Neural cell (in vitro differentiated cells): ENCODE data around the gene SUN1.

Source experiments
- CTCF ChIP-seq: fragments of 450-650 bp; IDR thresholded peaks from 2 replicates; pipeline ENCODE4 v1.5.1; 2014; ENCODE audit warnings: antibody characterized with exemption, mild to moderate bottlenecking, moderate library complexity; ENCODE audit not compliant: poor library complexity, severe bottlenecking
- EZH2 ChIP-seq: fragments of 200-600, 300-800 bp; shearing (Covaris generic), sonication (generic); IDR thresholded peaks from 2 replicates; pipeline ENCODE4 v1.6.1; 2014; ENCODE audit warnings: antibody characterized with exemption, low read length, borderline replicate concordance, mild to moderate bottlenecking; ENCODE audit not compliant: insufficient read depth, poor library complexity, severe bottlenecking
- POLR2AphosphoS5 ChIP-seq: IDR thresholded peaks from 2 replicates; pipeline ENCODE4 v1.6.1; 2012

DNA sequence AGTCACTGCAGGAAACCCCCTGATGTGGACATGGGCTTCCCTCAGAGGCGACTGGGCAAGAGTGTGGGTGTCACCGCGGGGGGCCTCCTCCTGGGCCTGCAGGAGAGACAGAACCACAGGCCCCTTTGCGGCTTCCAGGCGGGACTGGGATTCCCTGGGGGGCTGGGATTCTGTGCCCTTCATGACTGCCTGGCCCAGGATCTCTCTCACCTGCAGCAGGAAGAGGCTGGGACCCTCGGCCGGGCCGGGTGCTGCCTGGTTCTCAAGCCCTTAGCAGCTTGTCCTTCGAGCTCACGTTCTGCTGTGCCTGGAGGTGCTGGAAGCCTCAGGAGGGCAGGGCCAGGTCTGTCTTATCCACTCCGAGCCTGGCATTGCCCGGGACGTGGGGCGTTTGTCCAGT is 11.8 kb downstream of the SUN1 start:
- TF ChIP-seq CTCF (no peak), EZH2 (no peak), POLR2AphosphoS5 (no peak)
